IMR-90 (cell line): Measurements from ENCODE around the gene KCNT2. TPM values are rescaled to one million over a fixed set of nuclear protein-coding genes. Genes with fewer than 3 reads are reported as not detected.

Experiments used
- ATAC-seq: fragments of 200-7000 bp; cut with Tn5 transposase; 2 replicates; pipeline ENCODE4 v1.9.1; 2020; ENCODE audit warnings: low read depth, mild to moderate bottlenecking, moderate library complexity
- BruUV-seq: library from RNA; stranded (reverse); fragments of 400-500 nt; replicated peaks from 2 replicates; lab custom pipeline; 2021; lab: Mats Ljungman, UMichigan
- CTCF ChIA-PET: fragments of 300-600 bp; formaldehyde crosslinking; extraction: SDS; loops from one replicate; lab custom pipeline; 2021; ENCODE audit warnings: antibody characterized with exemption; lab: Yijun Ruan, JAX
- POLR2A ChIA-PET: fragments of 300-600 bp; sonication (Branson Sonifier 250); formaldehyde crosslinking; loops from one replicate; lab custom pipeline; 2022; ENCODE audit warnings: antibody characterized with exemption; ENCODE audit not compliant: unreplicated experiment; lab: Charles Lee
- DNase-seq: peaks from one replicate; pipeline ENCODE4 v3.0.0; 2013
- H2AFZ ChIP-seq: replicated peaks from 2 replicates; pipeline ENCODE3; 2013; ENCODE audit warnings: low read length, mild to moderate bottlenecking; ENCODE audit not compliant: poor library complexity
- H2AK5ac ChIP-seq: 2 replicates; pipeline ENCODE4 v1.6.1; 2013; ENCODE audit warnings: low read depth, low read length, inconsistent platforms
- H2AK9ac ChIP-seq: replicated peaks from 2 replicates; pipeline ENCODE3; 2013; ENCODE audit warnings: mild to moderate bottlenecking, low read depth, low read length, moderate library complexity; ENCODE audit not compliant: poor library complexity
- H2BK120ac ChIP-seq: 2 replicates; pipeline ENCODE4 v1.6.1; 2013; ENCODE audit warnings: low read depth, low read length, inconsistent platforms
- H2BK15ac ChIP-seq: 3 replicates; pipeline ENCODE4 v1.6.1; 2013; ENCODE audit warnings: low read depth, low read length, inconsistent platforms
- H2BK20ac ChIP-seq: 2 replicates; pipeline ENCODE4 v1.6.1; 2013; ENCODE audit warnings: low read depth, mild to moderate bottlenecking, inconsistent platforms, low read length, moderate library complexity
- H2BK5ac ChIP-seq: 2 replicates; pipeline ENCODE4 v1.6.1; 2013; ENCODE audit warnings: mild to moderate bottlenecking, low read depth, low read length, inconsistent platforms; ENCODE audit not compliant: poor library complexity, severe bottlenecking
- H3K14ac ChIP-seq: replicated peaks from 2 replicates; pipeline ENCODE4 v1.6.1; 2013; ENCODE audit warnings: low read depth, low read length, inconsistent platforms
- H3K18ac ChIP-seq: 2 replicates; pipeline ENCODE4 v1.6.1; 2013; ENCODE audit warnings: low read depth, low read length, control low read depth
- H3K23ac ChIP-seq: 2 replicates; pipeline ENCODE4 v1.6.1; 2013; ENCODE audit warnings: low read depth, low read length, inconsistent platforms
- H3K27ac ChIP-seq: 2 replicates; pipeline ENCODE4 v1.5.1; 2013; ENCODE audit warnings: mild to moderate bottlenecking, control low read depth, low read length; ENCODE audit not compliant: insufficient read depth
- H3K27me3 ChIP-seq: 2 replicates; pipeline ENCODE4 v1.6.1; 2013; ENCODE audit warnings: low read length; ENCODE audit not compliant: control insufficient read depth, insufficient read depth
- H3K36me3 ChIP-seq: 2 replicates; pipeline ENCODE4 v1.6.1; 2013; ENCODE audit warnings: low read length, mixed read lengths; ENCODE audit not compliant: control insufficient read depth, insufficient read depth
- H3K4ac ChIP-seq: 2 replicates; pipeline ENCODE4 v1.6.1; 2013; ENCODE audit warnings: low read depth, low read length, inconsistent platforms
- H3K4me1 ChIP-seq: 2 replicates; pipeline ENCODE4 v1.6.1; 2013; ENCODE audit warnings: low read length, mixed read lengths; ENCODE audit not compliant: control insufficient read depth, insufficient read depth
- H3K4me2 ChIP-seq: 2 replicates; pipeline ENCODE4 v1.6.1; 2013; ENCODE audit warnings: low read depth, mild to moderate bottlenecking, control low read depth, low read length, moderate library complexity
- H3K4me3 ChIP-seq: 2 replicates; pipeline ENCODE4 v1.5.1; 2013; ENCODE audit warnings: low read depth, mild to moderate bottlenecking, control low read depth, low read length, moderate library complexity; ENCODE audit not compliant: insufficient read depth
- H3K56ac ChIP-seq: 2 replicates; pipeline ENCODE4 v1.6.1; 2013; ENCODE audit warnings: low read length, inconsistent platforms; ENCODE audit not compliant: insufficient read depth; ENCODE audit errors: extremely low read depth
- H3K79me1 ChIP-seq, 2 experiments: 2 replicates each; pipeline ENCODE4 v1.6.1; 2013; ENCODE audit warnings: low read length in 2 of 2, inconsistent platforms in 1 of 2, low read depth in 1 of 2
- H3K9ac ChIP-seq: 2 replicates; pipeline ENCODE4 v1.6.1; 2013; ENCODE audit warnings: low read depth, low read length, control low read depth
- H3K9me1 ChIP-seq: 2 replicates; pipeline ENCODE4 v1.6.1; 2013; ENCODE audit warnings: low read length, inconsistent platforms; ENCODE audit not compliant: insufficient read depth
- H3K9me3 ChIP-seq: 2 replicates; pipeline ENCODE4 v1.6.1; 2013; ENCODE audit warnings: low read length; ENCODE audit not compliant: control insufficient read depth, insufficient read depth
- H4K20me1 ChIP-seq: 2 replicates; pipeline ENCODE4 v1.6.1; 2013; ENCODE audit warnings: low read length, inconsistent platforms; ENCODE audit not compliant: insufficient read depth
- H4K5ac ChIP-seq: 2 replicates; pipeline ENCODE4 v1.6.1; 2013; ENCODE audit warnings: mild to moderate bottlenecking, low read depth, low read length, control low read depth
- H4K8ac ChIP-seq, 2 experiments: 2 replicates each; pipeline ENCODE4 v1.6.1; 2013; ENCODE audit warnings: low read depth in 2 of 2, low read length in 2 of 2, control low read depth in 1 of 2, inconsistent platforms in 1 of 2
- H4K91ac ChIP-seq: 2 replicates; pipeline ENCODE4 v1.6.1; 2013; ENCODE audit warnings: low read depth, low read length, inconsistent platforms; ENCODE audit not compliant: insufficient read depth
- BHLHE40 ChIP-seq: fragments of 150-350 bp; IDR thresholded peaks from 2 replicates; pipeline ENCODE4 v1.6.1; 2016; ENCODE audit warnings: mild to moderate bottlenecking, low read depth, low read length
- CEBPB ChIP-seq: IDR thresholded peaks from 2 replicates; pipeline ENCODE4 v1.6.1; 2012; ENCODE audit warnings: low read depth, low read length, improper control_type of control experiment
- CHD1 ChIP-seq: IDR thresholded peaks from 2 replicates; pipeline ENCODE4 v1.6.1; 2012; ENCODE audit warnings: low read depth, low read length, improper control_type of control experiment
- MAFK ChIP-seq: IDR thresholded peaks from 2 replicates; pipeline ENCODE4 v1.6.1; 2012; ENCODE audit warnings: low read depth, low read length, improper control_type of control experiment
- MXI1 ChIP-seq: IDR thresholded peaks from 2 replicates; pipeline ENCODE4 v1.6.1; 2012; ENCODE audit warnings: low read depth, mild to moderate bottlenecking, low read length, moderate library complexity, borderline replicate concordance
- NFE2L2 ChIP-seq: fragments of 150-350 bp; IDR thresholded peaks from 2 replicates; pipeline ENCODE4 v1.6.1; 2016; ENCODE audit warnings: low read depth, mild to moderate bottlenecking, low read length
- POLR2A ChIP-seq: IDR thresholded peaks from 2 replicates; pipeline ENCODE4 v1.6.1; 2012; ENCODE audit warnings: mild to moderate bottlenecking, low read depth, low read length
- RCOR1 ChIP-seq: IDR thresholded peaks from 2 replicates; pipeline ENCODE4 v1.6.1; 2012; ENCODE audit warnings: mild to moderate bottlenecking, low read length, improper control_type of control experiment; ENCODE audit not compliant: insufficient replicate concordance
- WGBS, 2 experiments: methylation state at CpG; one replicate each; pipeline versions ENCODE4 v1.1.5 to v1.1.7; 2013; ENCODE audit warnings: missing lambda C conversion rate in 2 of 2; ENCODE audit not compliant: insufficient read length in 1 of 2; ENCODE audit errors: extremely low coverage in 2 of 2; 5-methylcytosine and 5-hydroxymethylcytosine counted together
- dilution Hi-C: fragments of 300-500 bp; cut with HindIII; formaldehyde crosslinking; loops from one replicate; pipeline ENCODE4 v1.14.3; 2018; ENCODE audit warnings: low sequenced_read_pairs; ENCODE audit not compliant: unreplicated experiment
- in situ Hi-C: fragments of 300-500 bp; cut with MboI; formaldehyde crosslinking; loops from 3 replicates; pipeline ENCODE4 v1.14.3; 2019; ENCODE audit warnings: low sequenced_read_pairs, inconsistent platforms, mixed read lengths
- intact Hi-C: fragments of 100-400 bp; cut with micrococcal nuclease; formaldehyde crosslinking; loops from 2 replicates; pipeline ENCODE4 v1.10.0; 2022
- polyA plus RNA-seq, 3 experiments: library from polyadenylated mRNA; depleted of rRNA; stranded (reverse); fragments of >200 nt; gene quantifications; 2 replicates each; pipeline ENCODE4 v1.2.3, GENCODE V29; 2012; ENCODE audit warnings: low replicate concordance in 1 of 3
- total RNA-seq: library from RNA; depleted of rRNA; stranded (reverse); fragments of >200 nt; gene quantifications from 2 replicates; pipeline ENCODE4 v1.2.3, GENCODE V29; 2012
- TF ChIP-seq, protein P1 (sequence below): fragments of 150-350 bp; IDR thresholded peaks from 2 replicates; pipeline ENCODE4 v1.6.1; 2016; ENCODE audit warnings: low read depth, mild to moderate bottlenecking, low read length, moderate library complexity, borderline replicate concordance
- TF ChIP-seq, protein P2 (sequence below): fragments of 150-350 bp; IDR thresholded peaks from 2 replicates; pipeline ENCODE4 v1.6.1; 2017; ENCODE audit warnings: mild to moderate bottlenecking, antibody characterized with exemption, low read length, low read depth

Gene KCNT2
- total and polyA plus RNA-seq, 2 of the 4 experiments (the other 2 are of a cell fraction) = 0.22 to 0.72 TPM

DNA sequence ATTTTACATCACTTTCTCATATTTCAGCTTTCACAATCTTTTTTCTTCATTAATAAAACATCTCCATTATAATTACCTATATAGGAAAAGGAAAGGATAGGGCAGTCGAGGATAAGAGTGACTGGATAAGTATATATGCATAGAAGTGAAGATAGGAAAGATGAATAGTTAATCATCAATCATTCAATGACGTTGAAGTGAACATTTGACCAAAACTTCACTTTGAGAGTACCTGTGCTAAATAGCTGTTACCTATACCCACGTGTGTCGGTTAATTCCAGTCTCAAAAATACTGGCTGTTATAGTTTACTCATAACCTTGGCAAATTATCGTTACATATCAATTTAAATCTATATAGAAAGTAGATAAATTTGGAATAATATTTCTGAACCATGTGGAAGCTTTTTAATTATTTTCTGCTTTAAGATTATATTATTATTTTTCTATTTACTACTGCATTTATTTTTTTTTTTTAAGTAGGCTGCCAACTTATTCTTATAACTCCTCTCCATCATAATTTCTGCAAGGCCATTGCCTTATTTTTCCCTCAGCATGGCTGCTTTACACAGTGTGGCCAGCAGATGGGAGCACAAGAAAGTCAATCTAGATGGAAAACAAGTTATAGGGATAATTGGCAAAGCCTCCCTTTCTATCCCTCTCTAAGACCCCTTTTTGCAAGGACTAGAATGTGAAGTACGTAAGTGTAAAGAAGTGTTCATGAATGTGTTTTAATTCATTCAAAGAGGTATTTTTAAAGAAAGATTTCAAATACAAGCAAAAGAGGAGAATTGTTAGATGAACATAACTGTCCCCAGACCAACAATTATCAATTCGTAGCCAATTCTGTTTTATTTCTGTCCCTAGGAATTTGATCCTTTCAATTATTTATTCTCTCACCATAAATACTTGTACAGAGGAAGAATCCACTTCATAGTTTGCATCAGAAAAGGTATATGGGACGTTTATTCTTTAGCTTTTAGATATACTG is 290.4 kb downstream of the KCNT2 start (continued):
- TF ChIP-seq, protein P1, sequence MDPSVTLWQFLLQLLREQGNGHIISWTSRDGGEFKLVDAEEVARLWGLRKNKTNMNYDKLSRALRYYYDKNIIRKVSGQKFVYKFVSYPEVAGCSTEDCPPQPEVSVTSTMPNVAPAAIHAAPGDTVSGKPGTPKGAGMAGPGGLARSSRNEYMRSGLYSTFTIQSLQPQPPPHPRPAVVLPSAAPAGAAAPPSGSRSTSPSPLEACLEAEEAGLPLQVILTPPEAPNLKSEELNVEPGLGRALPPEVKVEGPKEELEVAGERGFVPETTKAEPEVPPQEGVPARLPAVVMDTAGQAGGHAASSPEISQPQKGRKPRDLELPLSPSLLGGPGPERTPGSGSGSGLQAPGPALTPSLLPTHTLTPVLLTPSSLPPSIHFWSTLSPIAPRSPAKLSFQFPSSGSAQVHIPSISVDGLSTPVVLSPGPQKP = no peak
- no peak for TF ChIP-seq RCOR1

DNA sequence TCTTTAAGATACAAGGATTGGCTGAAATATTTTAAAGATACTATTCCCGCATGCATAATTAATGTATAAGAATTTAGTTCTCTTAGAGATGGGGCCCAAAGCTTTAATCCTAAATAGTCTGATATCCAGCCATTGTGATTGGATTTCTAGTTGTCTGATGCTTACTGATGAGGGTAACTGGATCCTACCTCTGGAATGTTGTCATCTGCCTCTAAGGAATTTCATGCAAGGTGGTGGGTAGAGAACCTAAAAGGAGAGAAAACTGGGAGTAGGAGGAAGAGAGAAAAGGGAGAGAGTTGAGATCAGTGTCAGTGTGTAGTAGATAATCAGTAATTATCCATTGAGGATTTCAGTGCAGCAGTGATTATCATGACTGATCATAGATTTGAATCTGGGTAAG is 295.5 kb downstream of the KCNT2 start:
- no peak overlapping the region for H2AK5ac ChIP-seq
- no peaks in the 10 kb centered on the region for H3K9me3 ChIP-seq
- no peaks in the 10 kb centered on the region for H3K36me3 ChIP-seq
- intact Hi-C loops (no loop called here), in situ Hi-C loops (loop anchor here (5.0 to 10.0 kb wide), 2 partner anchors 150 to 352 kb away; no protein-coding TSS in a partner anchor), dilution Hi-C loops (no loop called here)
- ChIA-PET POLR2A (no interaction called here), CTCF (no interaction called here)
- no CpG with 5 or more reads among the region's 1 CpG for WGBS, 2 experiments
- H2AK9ac ChIP-seq = no peak overlapping the region
- no TSS peak for BruUV-seq
- no peak overlapping the region for H4K5ac ChIP-seq
- H4K20me1 ChIP-seq = no peaks in the 10 kb centered on the region
- no peak overlapping the region for H2BK120ac ChIP-seq
- no peak overlapping the region for H3K23ac ChIP-seq
- H3K14ac ChIP-seq = no peak overlapping the region
- no peak for DNase-seq
- H3K4me2 ChIP-seq = no peak overlapping the region
- H3K9me1 ChIP-seq = no peaks in the 10 kb centered on the region
- H2AFZ ChIP-seq = no peak overlapping the region
- no peaks in the 10 kb centered on the region for H3K4me1 ChIP-seq
- no peak for ATAC-seq
- no peak overlapping the region for H3K18ac ChIP-seq
- H3K9ac ChIP-seq = no peak overlapping the region
- no peaks in the 10 kb centered on the region for H3K79me1 ChIP-seq
- H3K27ac ChIP-seq = no peak overlapping the region
- no peaks in the 10 kb centered on the region for H3K27me3 ChIP-seq
- H2BK5ac ChIP-seq = no peak overlapping the region
- no peak overlapping the region for H3K4me3 ChIP-seq
- no peak overlapping the region for H3K56ac ChIP-seq
- no peak overlapping the region for H2BK15ac ChIP-seq
- H3K4ac ChIP-seq = no peak overlapping the region
- H4K91ac ChIP-seq = no peak overlapping the region
- no peak overlapping the region for H2BK20ac ChIP-seq
- no peak overlapping the region for H4K8ac ChIP-seq
- TF ChIP-seq RCOR1 = no peak
- no peak for TF ChIP-seq MXI1
- TF ChIP-seq NFE2L2 = no peak
- TF ChIP-seq, protein P2, sequence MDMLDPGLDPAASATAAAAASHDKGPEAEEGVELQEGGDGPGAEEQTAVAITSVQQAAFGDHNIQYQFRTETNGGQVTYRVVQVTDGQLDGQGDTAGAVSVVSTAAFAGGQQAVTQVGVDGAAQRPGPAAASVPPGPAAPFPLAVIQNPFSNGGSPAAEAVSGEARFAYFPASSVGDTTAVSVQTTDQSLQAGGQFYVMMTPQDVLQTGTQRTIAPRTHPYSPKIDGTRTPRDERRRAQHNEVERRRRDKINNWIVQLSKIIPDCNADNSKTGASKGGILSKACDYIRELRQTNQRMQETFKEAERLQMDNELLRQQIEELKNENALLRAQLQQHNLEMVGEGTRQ = no peak
- TF ChIP-seq CHD1 = no peak
- no peak for TF ChIP-seq BHLHE40
- no peak for TF ChIP-seq CEBPB
- TF ChIP-seq MAFK = no peak
- TF ChIP-seq, protein P1 = no peak
- no peak for TF ChIP-seq POLR2A
